Activated CD8-positive, alpha-beta memory T cell treated with anti-CD3 and anti-CD28 coated beads, Interleukin-2, amount 10 ng/mL, durations not matched to agents 7 days and 5 days (primary cell): ENCODE results near the gene AP3B1. TPM values are rescaled to one million over a fixed set of nuclear protein-coding genes. Genes with fewer than 3 reads are reported as not detected.

Experiments used
- ATAC-seq: fragments of 150-1000 bp; cut with Tn5 transposase; one replicate; pipeline ENCODE4 v1.10.0; 2021; ENCODE audit warnings: moderate library complexity
- CTCF ChIA-PET: fragments of 350-600 bp; sonication (Branson Sonifier 250); formaldehyde crosslinking; loops from one replicate; lab custom pipeline; 2021; ENCODE audit warnings: antibody characterized with exemption; lab: Charles Lee
- DNase-seq: peaks from one replicate; pipeline ENCODE4 v3.0.0-alpha.2; 2020
- H3K27ac Mint-ChIP-seq: one replicate; pipeline ENCODE4 v1.8.0; 2021; ENCODE audit warnings: mild to moderate bottlenecking, mixed read lengths
- H3K27me3 Mint-ChIP-seq: one replicate; pipeline ENCODE4 v1.8.0; 2021; ENCODE audit warnings: mixed read lengths
- H3K36me3 Mint-ChIP-seq: one replicate; pipeline ENCODE4 v1.8.0; 2021; ENCODE audit warnings: mild to moderate bottlenecking, mixed read lengths
- H3K4me1 Mint-ChIP-seq: one replicate; pipeline ENCODE4 v1.8.0; 2021; ENCODE audit warnings: mixed read lengths
- H3K4me3 Mint-ChIP-seq: one replicate; pipeline ENCODE4 v1.8.0; 2021; ENCODE audit warnings: mild to moderate bottlenecking, moderate library complexity, mixed read lengths
- H3K9me3 Mint-ChIP-seq: one replicate; pipeline ENCODE4 v1.8.0; 2022; ENCODE audit warnings: low read depth, mixed read lengths
- total RNA-seq, 2 experiments: library from RNA; stranded (reverse); gene quantifications; one replicate each; pipeline ENCODE4 v1.2.3, GENCODE V29; 2021

AP3B1 gene
- total RNA-seq, 2 experiments from 2014 or later = 47.0 to 48.8 TPM

GRCh38 chr5:78157001-78157400 is 137.5 kb downstream of the AP3B1 start:
- no peaks in the 10 kb centered on the region for H3K4me1 Mint-ChIP-seq
- ATAC-seq = no peak
- no peaks in the 10 kb centered on the region for H3K27me3 Mint-ChIP-seq
- H3K27ac Mint-ChIP-seq = no peak overlapping the region
- no peak overlapping the region for H3K4me3 Mint-ChIP-seq
- no peak for DNase-seq
- CTCF ChIA-PET = interaction anchor here (0.6 kb wide), 1 partner anchor 1686 kb away, joined by 4 read pairs; no protein-coding TSS in a partner anchor
- H3K36me3 Mint-ChIP-seq = peaks cover 57% of the 10 kb centered on the region
- no peaks in the 10 kb centered on the region for H3K9me3 Mint-ChIP-seq

DNA sequence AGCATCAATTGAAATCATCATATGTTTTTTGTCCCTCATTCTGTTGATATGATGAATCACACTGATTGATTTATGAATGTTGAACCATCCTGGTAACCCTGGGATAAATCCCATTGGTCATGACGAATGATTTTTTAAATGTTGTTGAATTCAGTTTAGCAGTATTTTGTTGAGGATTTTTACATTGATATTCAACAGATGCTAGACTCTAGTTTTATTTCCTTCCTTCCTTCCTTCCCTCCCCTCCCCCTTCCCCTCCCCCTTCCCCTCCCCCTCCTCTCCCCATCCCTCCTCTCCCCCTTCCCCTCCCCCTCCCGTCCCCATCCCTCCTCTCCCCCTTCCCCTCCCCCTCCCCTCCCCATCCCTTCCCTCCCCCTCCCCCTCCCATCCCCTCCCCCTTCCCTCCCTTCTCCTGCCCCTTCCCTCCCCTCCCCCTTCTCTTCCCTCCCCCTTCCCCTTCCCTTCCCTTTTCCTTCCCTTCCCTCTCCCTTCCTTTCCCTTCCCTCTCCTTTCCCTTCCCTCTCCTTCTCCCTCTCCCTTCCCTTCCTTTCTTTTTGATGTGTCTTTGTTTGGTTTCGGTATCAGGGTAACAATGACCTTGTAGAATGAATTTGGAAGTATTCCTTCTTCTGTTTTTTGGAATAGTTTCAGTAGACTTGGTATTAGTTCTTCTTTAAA is 142.8 kb downstream of the AP3B1 start:
- Mint-ChIP-seq H3K27ac (no peak overlapping the region), H3K4me1 (peaks cover 8% of the 10 kb centered on the region), H3K27me3 (no peaks in the 10 kb centered on the region), H3K36me3 (peaks cover 48% of the 10 kb centered on the region), H3K4me3 (no peak overlapping the region), H3K9me3 (no peaks in the 10 kb centered on the region)
- DNase-seq (no peak), ATAC-seq (no peak)
- CTCF ChIA-PET = no interaction called here

- DNase-seq (no peak), ATAC-seq (no peak)
- H3K36me3 Mint-ChIP-seq = peaks cover 28% of the 10 kb centered on the region
- H3K4me3 Mint-ChIP-seq = no peak overlapping the region
- no peaks in the 10 kb centered on the region for H3K4me1 Mint-ChIP-seq
- H3K27ac Mint-ChIP-seq = no peak overlapping the region
- H3K27me3 Mint-ChIP-seq = no peaks in the 10 kb centered on the region
- CTCF ChIA-PET = no interaction called here
- no peaks in the 10 kb centered on the region for H3K9me3 Mint-ChIP-seq
These were observed 157.2 kb downstream of the AP3B1 start for GRCh38 chr5:78137290-78137689.

DNA sequence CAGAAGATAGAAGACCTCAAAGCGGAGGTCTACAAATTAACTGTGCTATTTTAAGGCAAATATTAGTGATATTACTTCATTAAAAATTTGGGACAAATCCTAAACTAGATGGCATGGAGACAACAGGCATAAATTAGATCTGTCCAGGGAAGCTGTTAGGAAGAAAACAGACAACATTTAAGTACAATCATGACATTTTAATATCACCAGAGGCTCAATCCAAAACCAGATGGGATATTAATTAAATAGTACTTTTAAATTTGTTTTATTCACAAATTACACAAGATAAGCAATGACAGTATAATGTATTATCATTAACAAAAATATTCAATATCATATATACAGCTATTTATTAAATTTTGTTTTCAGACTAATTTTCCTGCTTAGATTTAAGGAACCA is 161.1 kb downstream of the AP3B1 start:
- no peak for ATAC-seq
- no peak for DNase-seq
- Mint-ChIP-seq H3K27ac (no peak overlapping the region), H3K36me3 (peaks cover 12% of the 10 kb centered on the region), H3K4me1 (no peaks in the 10 kb centered on the region), H3K9me3 (no peaks in the 10 kb centered on the region), H3K4me3 (no peak overlapping the region), H3K27me3 (no peaks in the 10 kb centered on the region)
- CTCF ChIA-PET = no interaction called here

DNA sequence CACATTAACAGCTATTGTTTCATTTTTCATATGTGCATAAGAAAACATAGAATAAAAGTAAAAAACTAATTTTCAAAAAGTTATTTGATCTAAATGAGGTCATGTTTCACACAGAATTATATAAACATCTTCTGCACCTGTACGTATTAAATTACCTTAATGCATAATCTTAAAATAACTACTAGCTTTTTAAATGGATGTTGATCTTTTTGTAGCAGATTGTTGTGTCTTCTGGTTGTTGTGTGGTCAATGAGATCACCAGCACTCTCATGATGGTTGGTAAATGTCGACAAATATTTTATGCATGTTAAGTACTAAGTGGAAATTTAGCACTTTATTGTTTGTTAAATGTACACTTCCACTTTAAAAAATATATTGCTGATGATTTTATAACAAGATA is 162.0 kb downstream of the AP3B1 start:
- H3K4me3 Mint-ChIP-seq = no peak overlapping the region

DNA sequence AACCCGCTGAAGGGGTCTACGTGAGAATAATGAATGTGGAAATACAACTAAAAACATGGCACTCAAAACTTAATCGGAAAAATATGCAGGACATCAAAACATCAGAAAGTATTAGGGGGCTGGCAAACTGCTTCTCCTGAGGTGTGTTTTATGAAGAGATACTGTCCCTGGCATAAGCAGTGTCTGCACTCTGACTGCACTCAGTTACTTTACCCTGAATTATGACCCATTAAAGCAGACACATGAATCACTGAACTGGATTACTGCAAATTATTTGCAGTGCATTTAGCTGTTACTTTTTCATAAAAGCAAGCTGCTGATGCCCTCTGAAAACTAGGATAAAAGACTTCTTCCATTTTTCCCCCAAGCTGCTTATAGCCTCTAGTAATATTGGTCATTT is 164.9 kb downstream of the AP3B1 start:
- no peak for ATAC-seq
- H3K9me3 Mint-ChIP-seq = no peaks in the 10 kb centered on the region
- no peaks in the 10 kb centered on the region for H3K4me1 Mint-ChIP-seq
- DNase-seq = no peak
- CTCF ChIA-PET = no interaction called here
- peaks cover 19% of the 10 kb centered on the region for H3K36me3 Mint-ChIP-seq
- H3K27ac Mint-ChIP-seq = no peak overlapping the region
- no peaks in the 10 kb centered on the region for H3K27me3 Mint-ChIP-seq
- no peak overlapping the region for H3K4me3 Mint-ChIP-seq

More for the DNA sequence above, 162.0 kb downstream of the AP3B1 start:
- CTCF ChIA-PET = interaction anchor here (1.3 kb wide), 1 partner anchor 299 kb away, joined by 3 read pairs; no protein-coding TSS in a partner anchor
- DNase-seq (no peak), ATAC-seq (no peak)
- H3K9me3 Mint-ChIP-seq = no peaks in the 10 kb centered on the region
- no peak overlapping the region for H3K27ac Mint-ChIP-seq
- no peaks in the 10 kb centered on the region for H3K4me1 Mint-ChIP-seq
- peaks cover 15% of the 10 kb centered on the region for H3K36me3 Mint-ChIP-seq
- no peaks in the 10 kb centered on the region for H3K27me3 Mint-ChIP-seq

DNA sequence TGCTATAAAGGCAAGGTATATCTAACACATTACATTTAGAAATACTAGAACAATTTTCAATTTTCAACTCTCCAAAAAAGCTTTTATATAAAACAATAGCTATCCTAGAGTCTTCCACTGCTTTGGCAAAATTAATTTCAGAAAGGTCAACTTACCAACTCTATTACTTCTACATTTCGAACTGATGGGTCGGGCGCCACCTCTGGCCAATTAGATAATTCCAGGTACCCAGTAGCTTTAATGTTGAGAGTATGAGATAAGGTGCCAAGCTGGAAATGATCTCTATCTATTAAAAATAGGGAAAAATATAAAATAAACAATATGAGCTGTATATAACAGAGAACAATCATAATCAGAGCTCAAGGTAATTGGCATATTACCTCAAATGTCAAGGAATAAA is 166.6 kb downstream of the AP3B1 start:
- H3K36me3 Mint-ChIP-seq = peaks cover 24% of the 10 kb centered on the region
- no peaks in the 10 kb centered on the region for H3K27me3 Mint-ChIP-seq
- ATAC-seq = no peak
- H3K27ac Mint-ChIP-seq = no peak overlapping the region
- CTCF ChIA-PET = interaction anchor here (0.6 kb wide), 1 partner anchor 21 kb away, joined by 4 read pairs; no protein-coding TSS in a partner anchor
- H3K4me1 Mint-ChIP-seq = no peaks in the 10 kb centered on the region
- H3K4me3 Mint-ChIP-seq = no peak overlapping the region
- no peaks in the 10 kb centered on the region for H3K9me3 Mint-ChIP-seq
- no peak for DNase-seq

GRCh38 chr5:78126536-78126935 is 168.0 kb downstream of the AP3B1 start:
- Mint-ChIP-seq H3K9me3 (no peaks in the 10 kb centered on the region), H3K4me1 (no peaks in the 10 kb centered on the region), H3K27ac (no peak overlapping the region), H3K36me3 (peaks cover 23% of the 10 kb centered on the region), H3K4me3 (no peak overlapping the region), H3K27me3 (no peaks in the 10 kb centered on the region)
- no peak for ATAC-seq
- DNase-seq = no peak
- CTCF ChIA-PET = no interaction called here

- Mint-ChIP-seq H3K9me3 (no peaks in the 10 kb centered on the region), H3K27me3 (no peaks in the 10 kb centered on the region), H3K36me3 (peaks cover 28% of the 10 kb centered on the region), H3K4me3 (no peak overlapping the region), H3K27ac (no peak overlapping the region), H3K4me1 (no peaks in the 10 kb centered on the region)
- CTCF ChIA-PET = interaction anchor here (0.5 kb wide), 1 partner anchor 1095 kb away, joined by 3 read pairs; no protein-coding TSS in a partner anchor
- ATAC-seq (no peak), DNase-seq (no peak)
These were observed 178.3 kb downstream of the AP3B1 start for GRCh38 chr5:78116167-78116566.

DNA sequence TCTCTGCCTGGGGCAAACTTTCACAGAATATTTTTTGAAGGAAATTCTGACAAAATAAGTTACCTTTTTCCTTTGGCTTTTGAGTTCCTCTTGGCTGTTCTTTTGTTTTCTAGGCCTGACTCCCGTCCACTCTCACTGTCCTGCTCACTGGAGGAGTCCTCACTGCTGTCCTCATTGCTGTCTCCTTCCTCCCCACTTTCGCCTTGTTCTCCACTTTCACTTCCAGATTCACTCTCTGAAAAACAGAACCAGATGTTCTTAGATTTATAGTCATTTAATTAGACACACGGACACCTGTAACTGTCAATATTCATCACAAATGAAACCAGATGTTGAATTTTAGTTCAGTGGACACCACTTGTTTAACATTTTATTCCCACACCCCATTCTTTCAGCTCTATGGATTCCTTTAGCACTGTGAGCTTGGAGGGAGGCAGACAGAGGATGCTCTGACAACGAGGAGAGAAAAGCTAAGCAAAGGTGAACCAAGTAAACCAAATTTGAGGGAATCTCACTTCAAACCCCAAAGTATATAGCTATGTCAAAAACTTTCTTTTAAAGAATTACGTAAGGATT is 180.7 kb downstream of the AP3B1 start:
- DNase-seq (no peak), ATAC-seq (no peak)
- H3K36me3 Mint-ChIP-seq = peaks cover 17% of the 10 kb centered on the region
- CTCF ChIA-PET = interaction anchor here (0.6 kb wide), 1 partner anchor 255 kb away, joined by 3 read pairs; no protein-coding TSS in a partner anchor
- H3K27ac Mint-ChIP-seq = no peak overlapping the region
- no peaks in the 10 kb centered on the region for H3K27me3 Mint-ChIP-seq
- no peaks in the 10 kb centered on the region for H3K9me3 Mint-ChIP-seq
- no peaks in the 10 kb centered on the region for H3K4me1 Mint-ChIP-seq
- H3K4me3 Mint-ChIP-seq = no peak overlapping the region

- Mint-ChIP-seq H3K4me1 (no peaks in the 10 kb centered on the region), H3K4me3 (no peak overlapping the region), H3K27ac (no peak overlapping the region), H3K36me3 (peaks cover 11% of the 10 kb centered on the region), H3K27me3 (no peaks in the 10 kb centered on the region), H3K9me3 (no peaks in the 10 kb centered on the region)
- no peak for DNase-seq
- no peak for ATAC-seq
- CTCF ChIA-PET = no interaction called here
These were observed 181.6 kb downstream of the AP3B1 start for GRCh38 chr5:78112931-78113330.

GRCh38 chr5:78109891-78110324 is 184.6 kb downstream of the AP3B1 start:
- Mint-ChIP-seq H3K4me3 (no peak overlapping the region), H3K9me3 (no peaks in the 10 kb centered on the region), H3K36me3 (peaks cover 25% of the 10 kb centered on the region), H3K27ac (no peak overlapping the region), H3K27me3 (no peaks in the 10 kb centered on the region), H3K4me1 (no peaks in the 10 kb centered on the region)
- DNase-seq = no peak
- CTCF ChIA-PET = no interaction called here
- ATAC-seq = no peak

DNA sequence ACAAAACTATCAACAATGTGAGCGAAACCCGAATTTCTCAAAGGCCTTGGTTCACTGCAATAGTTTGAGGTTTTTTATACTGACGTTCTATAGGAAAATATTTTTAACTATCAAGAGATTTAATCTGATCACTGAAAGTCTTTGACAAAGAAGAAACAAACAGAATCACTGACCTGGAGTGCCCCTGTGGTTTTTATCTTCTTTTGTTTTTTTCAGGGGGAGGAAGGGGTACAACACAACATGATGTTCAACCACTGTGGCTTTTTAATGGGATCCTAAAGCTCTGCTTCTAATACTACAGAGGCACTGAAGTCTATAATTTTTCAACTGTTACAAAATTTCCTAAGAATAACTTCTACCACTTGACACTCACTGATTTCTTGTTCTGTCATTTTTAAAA is 185.9 kb downstream of the AP3B1 start:
- DNase-seq (no peak), ATAC-seq (no peak)
- Mint-ChIP-seq H3K36me3 (peaks cover 22% of the 10 kb centered on the region), H3K27me3 (no peaks in the 10 kb centered on the region), H3K9me3 (no peaks in the 10 kb centered on the region), H3K4me1 (no peaks in the 10 kb centered on the region), H3K27ac (no peak overlapping the region), H3K4me3 (no peak overlapping the region)
- CTCF ChIA-PET = no interaction called here
